Calu3 (cell line): ENCODE measurements around the gene PRKN. TPM values are rescaled to one million over a fixed set of nuclear protein-coding genes. Genes with fewer than 3 reads are reported as not detected.

Source experiments
- BruUV-seq: library from RNA; stranded (reverse); fragments of 400-500 nt; replicated peaks from 2 replicates; lab custom pipeline; 2021; lab: Mats Ljungman, UMichigan
- CTCF ChIA-PET: fragments of 300-600 bp; sonication (Branson Sonifier 250); formaldehyde crosslinking; loops from one replicate; lab custom pipeline; 2022; ENCODE audit warnings: antibody characterized with exemption; lab: Charles Lee
- DNase-seq: peaks from one replicate; pipeline ENCODE4 v3.0.0; 2022
- H3K27ac Mint-ChIP-seq: one replicate; pipeline ENCODE4 v1.8.0; 2022; ENCODE audit warnings: mixed read lengths; ENCODE audit not compliant: unreplicated experiment
- H3K27me3 Mint-ChIP-seq: one replicate; pipeline ENCODE4 v1.8.0; 2022; ENCODE audit warnings: mixed read lengths; ENCODE audit not compliant: unreplicated experiment
- H3K36me3 Mint-ChIP-seq: one replicate; pipeline ENCODE4 v1.8.0; 2022; ENCODE audit warnings: mild to moderate bottlenecking, moderate library complexity, mixed read lengths; ENCODE audit not compliant: insufficient read depth, unreplicated experiment
- H3K4me1 Mint-ChIP-seq: one replicate; pipeline ENCODE4 v1.8.0; 2022; ENCODE audit warnings: mild to moderate bottlenecking, low read depth, mixed read lengths; ENCODE audit not compliant: unreplicated experiment
- H3K4me3 Mint-ChIP-seq: one replicate; pipeline ENCODE4 v1.8.0; 2022; ENCODE audit warnings: mild to moderate bottlenecking, low read depth, moderate library complexity, mixed read lengths; ENCODE audit not compliant: unreplicated experiment
- H3K9me3 Mint-ChIP-seq: one replicate; pipeline ENCODE4 v1.8.0; 2022; ENCODE audit warnings: low read depth, mixed read lengths; ENCODE audit not compliant: unreplicated experiment
- intact Hi-C: fragments of 100-400 bp; cut with micrococcal nuclease; formaldehyde crosslinking; loops from one replicate; pipeline ENCODE4 v1.10.0; 2022; ENCODE audit not compliant: unreplicated experiment
- total RNA-seq: library from RNA; stranded (reverse); gene quantifications from 2 replicates; pipeline ENCODE4 v1.2.3, GENCODE V29; 2022
- TF ChIP-seq, protein P1 (sequence below): fragments of 200-600 bp; IDR thresholded peaks from one replicate; pipeline ENCODE4 v1.8.0; 2022; ENCODE audit warnings: antibody characterized with exemption; ENCODE audit not compliant: unreplicated experiment

Gene PRKN
- total RNA-seq, 1 experiment from 2014 or later = 3.8 TPM

DNA sequence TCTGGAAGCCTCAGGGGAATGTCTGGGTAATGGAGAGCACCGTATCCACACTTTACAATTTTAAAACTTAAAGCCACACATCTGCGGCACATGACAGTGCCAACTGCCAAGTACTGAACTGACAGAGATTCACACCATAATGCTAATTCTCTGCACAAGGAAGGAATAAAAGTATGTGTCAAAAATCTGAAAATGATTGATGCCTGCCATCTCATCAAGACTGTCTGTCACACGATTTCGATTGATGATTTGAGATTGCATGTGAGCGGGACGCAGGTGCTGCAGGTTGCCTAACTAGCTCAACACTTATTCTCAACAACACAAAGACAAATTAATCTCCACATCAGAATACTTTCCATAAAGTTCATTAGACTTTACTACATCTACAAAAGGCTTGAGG, 391.2 kb downstream of the PRKN start:
- H3K27ac Mint-ChIP-seq = no peak overlapping the region
- no peaks in the 10 kb centered on the region for H3K36me3 Mint-ChIP-seq
- no TSS peak for BruUV-seq
- H3K4me1 Mint-ChIP-seq = no peaks in the 10 kb centered on the region
- no peaks in the 10 kb centered on the region for H3K27me3 Mint-ChIP-seq
- H3K9me3 Mint-ChIP-seq = no peaks in the 10 kb centered on the region
- DNase-seq = no peak
- no peak overlapping the region for H3K4me3 Mint-ChIP-seq
- intact Hi-C loops = no loop called here
- CTCF ChIA-PET = no interaction called here
- TF ChIP-seq, protein P1, sequence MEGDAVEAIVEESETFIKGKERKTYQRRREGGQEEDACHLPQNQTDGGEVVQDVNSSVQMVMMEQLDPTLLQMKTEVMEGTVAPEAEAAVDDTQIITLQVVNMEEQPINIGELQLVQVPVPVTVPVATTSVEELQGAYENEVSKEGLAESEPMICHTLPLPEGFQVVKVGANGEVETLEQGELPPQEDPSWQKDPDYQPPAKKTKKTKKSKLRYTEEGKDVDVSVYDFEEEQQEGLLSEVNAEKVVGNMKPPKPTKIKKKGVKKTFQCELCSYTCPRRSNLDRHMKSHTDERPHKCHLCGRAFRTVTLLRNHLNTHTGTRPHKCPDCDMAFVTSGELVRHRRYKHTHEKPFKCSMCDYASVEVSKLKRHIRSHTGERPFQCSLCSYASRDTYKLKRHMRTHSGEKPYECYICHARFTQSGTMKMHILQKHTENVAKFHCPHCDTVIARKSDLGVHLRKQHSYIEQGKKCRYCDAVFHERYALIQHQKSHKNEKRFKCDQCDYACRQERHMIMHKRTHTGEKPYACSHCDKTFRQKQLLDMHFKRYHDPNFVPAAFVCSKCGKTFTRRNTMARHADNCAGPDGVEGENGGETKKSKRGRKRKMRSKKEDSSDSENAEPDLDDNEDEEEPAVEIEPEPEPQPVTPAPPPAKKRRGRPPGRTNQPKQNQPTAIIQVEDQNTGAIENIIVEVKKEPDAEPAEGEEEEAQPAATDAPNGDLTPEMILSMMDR = no peak

GRCh38 chr6:162332365-162332764, 395.2 kb downstream of the PRKN start:
- TF ChIP-seq, protein P1 = no peak
- CTCF ChIA-PET = no interaction called here
- no peaks in the 10 kb centered on the region for H3K9me3 Mint-ChIP-seq
- H3K4me1 Mint-ChIP-seq = no peaks in the 10 kb centered on the region
- H3K36me3 Mint-ChIP-seq = no peaks in the 10 kb centered on the region
- intact Hi-C loops = no loop called here
- H3K27ac Mint-ChIP-seq = no peak overlapping the region
- H3K27me3 Mint-ChIP-seq = no peaks in the 10 kb centered on the region
- DNase-seq = no peak
- H3K4me3 Mint-ChIP-seq = no peak overlapping the region
- BruUV-seq = no TSS peak

GRCh38 chr6:162331911-162332310, 395.7 kb downstream of the PRKN start:
- Mint-ChIP-seq H3K27me3 (no peaks in the 10 kb centered on the region), H3K36me3 (no peaks in the 10 kb centered on the region), H3K4me3 (no peak overlapping the region), H3K27ac (no peak overlapping the region), H3K9me3 (no peaks in the 10 kb centered on the region), H3K4me1 (no peaks in the 10 kb centered on the region)
- intact Hi-C loops = no loop called here
- CTCF ChIA-PET = no interaction called here
- no peak for DNase-seq
- no TSS peak for BruUV-seq
- TF ChIP-seq, protein P1 = no peak

DNA sequence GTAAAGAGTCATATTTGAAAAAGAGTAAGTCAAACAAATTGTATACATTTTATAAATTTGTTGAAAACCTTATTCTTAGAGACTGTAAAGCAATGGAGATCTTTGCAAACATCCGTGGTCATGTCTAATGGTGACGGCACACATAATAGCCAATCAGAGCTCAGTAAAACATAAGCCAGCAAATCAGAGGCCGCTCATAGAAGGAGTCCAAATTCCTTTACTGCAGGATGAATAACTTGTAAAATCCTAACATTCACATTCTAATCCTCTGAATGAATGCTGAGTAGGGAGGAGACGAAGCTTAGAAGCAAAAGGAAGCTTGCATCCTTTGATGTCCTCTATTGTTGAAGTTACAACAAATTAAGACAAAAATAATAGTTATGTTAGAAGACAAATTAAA, 401.7 kb downstream of the PRKN start:
- DNase-seq = no peak
- Mint-ChIP-seq H3K4me3 (no peak overlapping the region), H3K36me3 (no peaks in the 10 kb centered on the region), H3K9me3 (no peaks in the 10 kb centered on the region), H3K27ac (no peak overlapping the region), H3K4me1 (no peaks in the 10 kb centered on the region), H3K27me3 (no peaks in the 10 kb centered on the region)
- no TSS peak for BruUV-seq
- TF ChIP-seq, protein P1 = no peak
- intact Hi-C loops = no loop called here
- CTCF ChIA-PET = no interaction called here

DNA sequence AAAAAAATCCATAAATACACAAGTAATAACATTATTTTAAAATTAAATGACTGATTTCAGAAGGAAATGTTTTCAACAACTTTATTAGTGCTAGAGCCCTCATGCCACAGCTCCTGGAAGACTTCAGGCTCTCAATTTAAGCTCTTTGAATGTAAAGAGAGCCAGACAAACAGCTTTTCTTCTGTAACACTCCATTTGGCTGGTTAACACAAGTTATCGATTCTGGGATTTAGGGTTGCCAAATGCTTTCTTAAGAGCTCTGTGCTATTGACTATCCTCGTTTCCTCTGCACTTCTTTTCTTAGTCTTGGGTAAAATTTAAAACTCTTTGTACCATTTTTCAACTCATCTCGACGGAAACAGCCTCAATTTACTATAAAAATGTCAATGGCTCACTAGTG, 402.5 kb downstream of the PRKN start:
- no peaks in the 10 kb centered on the region for H3K36me3 Mint-ChIP-seq
- no TSS peak for BruUV-seq
- no peak for DNase-seq
- no peaks in the 10 kb centered on the region for H3K4me1 Mint-ChIP-seq
- TF ChIP-seq, protein P1 = no peak
- CTCF ChIA-PET = no interaction called here
- H3K9me3 Mint-ChIP-seq = no peaks in the 10 kb centered on the region
- intact Hi-C loops = no loop called here
- no peak overlapping the region for H3K27ac Mint-ChIP-seq
- no peaks in the 10 kb centered on the region for H3K27me3 Mint-ChIP-seq
- no peak overlapping the region for H3K4me3 Mint-ChIP-seq
